Amniotic stem cell (primary cell): ENCODE measurements around the gene CCDC197.

Experiments used
- DNase-seq: peaks from one replicate; lab custom pipeline; 2025; lab: John Stamatoyannopoulos, UW

The CCDC197 gene

DNA sequence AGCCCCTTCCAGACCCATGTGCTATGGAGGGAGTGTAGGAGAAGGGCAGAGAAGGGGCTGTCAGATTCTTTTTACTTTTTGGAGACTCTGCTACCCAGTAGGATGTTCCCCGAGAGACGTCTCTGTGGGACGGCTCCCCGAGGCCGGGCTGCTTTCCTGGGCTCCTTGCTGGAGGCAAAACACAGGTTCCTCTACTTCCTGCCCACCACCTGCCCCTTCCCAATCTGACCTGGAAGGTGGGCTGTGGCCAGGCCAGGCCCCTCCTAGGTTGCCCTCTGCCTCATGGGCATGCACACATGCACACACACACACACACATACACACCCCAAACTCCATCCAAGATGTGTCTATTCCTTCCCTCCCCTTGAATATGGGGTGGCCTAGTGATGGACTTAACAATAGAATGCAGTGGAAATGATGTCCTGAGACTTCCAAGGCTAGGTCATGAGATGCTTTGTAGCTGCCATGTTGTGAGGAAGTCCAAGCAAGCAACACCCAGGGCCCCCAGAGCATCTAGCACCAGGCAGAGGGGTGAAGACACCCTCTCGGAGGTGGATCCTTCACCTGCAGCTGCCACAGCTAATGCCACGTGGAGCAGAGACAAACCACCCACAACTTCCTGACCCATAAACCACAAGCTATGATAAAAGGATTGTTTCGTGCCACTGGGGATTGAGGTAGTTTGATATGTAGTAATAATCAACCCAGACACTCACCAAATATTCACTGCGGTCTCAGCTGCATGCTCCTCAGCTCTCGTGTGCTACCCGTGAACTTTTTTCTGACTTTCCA is 19.1 kb upstream of the CCDC197 start:
- DNase-seq: no peak

DNA sequence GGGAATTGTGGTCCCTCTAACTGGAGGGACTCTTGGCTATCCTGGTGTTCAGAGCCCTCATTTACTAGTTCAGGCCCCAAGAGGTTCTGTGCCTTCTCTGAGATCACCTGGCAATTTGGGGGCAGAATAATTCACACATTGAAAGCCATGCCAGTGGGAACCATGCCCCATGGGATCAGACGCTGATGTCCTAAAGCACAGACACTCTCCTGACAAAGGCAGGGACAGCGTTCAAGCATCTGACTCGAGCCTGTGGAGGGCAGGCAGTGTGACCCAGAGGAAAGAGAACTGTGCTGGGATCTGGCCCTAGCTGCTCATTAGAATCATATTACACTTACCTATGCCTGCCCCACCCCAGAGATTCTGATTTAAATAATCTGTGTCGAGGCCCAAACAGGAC is 18.4 kb upstream of the CCDC197 start:
- no peak for DNase-seq

DNA sequence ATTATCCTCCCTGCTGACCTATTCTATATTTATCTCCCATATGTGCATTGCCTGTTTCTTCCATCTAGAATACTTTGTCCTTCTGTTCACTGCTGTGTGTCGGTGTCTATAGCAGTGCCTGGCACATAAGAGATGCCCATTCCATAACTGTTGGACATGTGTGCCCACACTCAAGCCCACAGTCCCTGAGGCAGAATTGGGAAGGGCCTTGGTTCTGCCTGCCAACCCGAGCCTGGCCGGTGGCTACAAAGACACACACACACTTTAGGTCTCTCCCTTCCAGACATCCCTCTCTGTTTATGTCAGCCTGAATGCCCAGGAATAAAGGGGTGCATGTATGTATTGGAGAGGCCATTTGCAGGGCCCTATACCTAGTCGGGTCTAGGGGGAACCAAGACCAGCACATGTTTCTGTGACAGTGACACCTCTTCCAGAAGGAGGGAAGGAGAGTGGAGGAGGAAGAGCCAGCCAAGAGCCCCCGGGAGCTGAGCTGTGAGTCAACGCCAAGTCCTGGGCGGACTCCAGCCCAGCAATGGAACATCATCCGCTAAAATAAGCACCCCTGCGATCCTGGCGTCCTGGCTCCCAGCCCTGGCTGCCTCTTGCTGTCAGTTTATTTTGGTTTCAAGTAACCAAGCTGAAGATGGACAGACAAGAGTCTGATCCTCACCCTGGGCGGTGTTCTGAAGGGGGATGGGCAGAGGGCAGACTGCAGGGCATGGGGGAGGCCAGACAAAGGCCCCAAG is 16.5 kb upstream of the CCDC197 start:
- DNase-seq: no peak

DNA sequence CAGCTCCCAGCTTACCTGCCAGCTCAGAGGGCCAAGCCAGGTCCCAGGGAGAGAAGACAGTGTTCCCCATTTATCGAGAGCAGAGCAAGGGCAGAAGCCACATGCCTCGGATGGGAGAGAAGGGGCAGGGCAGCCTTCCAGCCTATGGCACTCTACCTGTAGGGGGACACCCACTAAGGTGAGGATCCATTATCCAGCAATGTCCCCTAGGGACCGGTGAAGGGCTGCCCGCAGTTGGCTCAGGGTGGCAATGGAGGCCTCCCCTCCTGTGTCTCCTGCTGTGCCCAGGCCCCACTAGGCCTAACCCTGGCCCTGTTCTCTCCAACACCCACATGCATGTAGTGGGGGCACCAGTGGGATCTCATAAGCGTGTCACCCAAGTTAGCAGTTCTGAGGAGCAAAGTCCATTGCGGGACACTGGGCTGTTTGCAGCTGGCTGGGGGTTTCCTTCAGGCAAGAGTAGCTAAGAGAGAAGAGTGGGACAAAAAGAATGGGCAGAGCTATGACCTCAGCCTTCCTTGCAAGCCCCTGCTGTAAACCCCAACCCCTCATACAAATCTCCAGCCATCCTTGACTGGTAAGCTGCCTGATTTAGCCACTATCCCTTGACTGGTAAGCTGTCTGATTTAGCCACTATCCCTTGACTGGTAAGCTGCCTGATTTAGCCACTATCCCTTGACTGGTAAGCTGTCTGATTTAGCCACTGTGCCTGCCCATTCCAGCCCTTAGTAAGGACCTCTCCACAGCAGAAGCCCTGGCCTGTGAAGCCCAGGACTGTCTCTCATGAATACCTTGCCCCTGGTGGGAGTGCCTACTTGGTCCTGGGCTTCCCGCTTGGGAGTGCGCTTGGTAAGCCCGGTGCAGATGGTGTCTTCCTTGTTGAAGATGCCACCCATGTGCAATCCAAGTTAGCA is 15.5 kb upstream of the CCDC197 start:
- no peak for DNase-seq

DNA sequence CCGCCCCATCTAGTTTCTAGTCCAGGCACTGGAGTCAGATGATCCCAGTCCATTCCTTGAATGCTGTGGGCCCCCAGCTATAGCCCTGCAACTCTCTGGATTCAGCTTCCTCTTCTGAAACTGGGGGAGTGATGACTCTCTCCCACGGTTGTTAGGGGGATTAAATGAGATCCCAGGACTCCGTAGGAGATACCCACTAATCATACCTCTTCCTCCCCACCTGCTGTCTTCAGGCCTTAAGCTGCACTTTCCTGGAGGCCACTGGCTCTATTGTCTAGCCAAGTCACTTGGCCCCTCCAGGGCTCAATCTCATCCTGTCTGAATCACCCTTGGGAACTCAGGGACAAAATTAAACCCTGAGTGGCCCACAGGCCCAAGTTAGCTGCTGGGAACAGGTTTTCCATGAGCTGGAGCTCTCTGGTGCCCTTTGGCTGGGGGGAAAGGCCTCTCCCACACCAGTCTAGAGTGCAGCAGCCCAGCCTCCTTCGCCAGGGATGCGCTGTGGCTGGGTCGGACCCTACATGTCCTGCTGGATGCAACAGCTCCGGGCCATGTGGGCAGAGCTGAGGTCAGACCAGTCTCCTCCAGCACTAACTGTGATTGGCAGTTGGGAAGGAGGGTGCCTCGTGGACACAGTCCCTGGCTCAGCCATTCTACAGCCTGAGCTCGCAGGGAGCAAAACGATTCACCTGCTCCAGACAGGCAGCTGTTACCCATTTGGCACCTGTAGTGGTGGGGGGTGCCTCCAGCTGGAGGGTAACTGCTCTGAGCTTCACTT is 14.7 kb upstream of the CCDC197 start:
- DNase-seq: no peak

DNA sequence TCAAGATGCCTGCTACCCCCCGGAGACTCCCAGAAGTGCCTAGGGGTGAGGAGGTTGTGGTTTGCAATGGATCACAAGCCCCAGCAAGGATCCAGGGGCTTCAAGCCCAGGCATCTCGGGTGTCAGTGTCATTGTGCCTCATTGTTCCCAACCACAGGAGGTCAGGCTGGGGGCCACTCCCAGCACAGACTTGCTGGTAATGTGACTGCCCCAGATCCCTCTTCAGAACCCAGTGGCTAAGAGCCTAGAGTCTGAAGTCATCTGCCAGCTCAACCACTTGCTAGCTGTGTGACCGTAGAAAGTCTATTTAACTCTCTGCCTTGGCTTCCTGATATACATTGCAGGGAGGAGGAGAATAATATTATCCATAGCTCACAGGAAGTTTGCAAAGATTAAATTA is 13.0 kb upstream of the CCDC197 start:
- DNase-seq: no peak

DNA sequence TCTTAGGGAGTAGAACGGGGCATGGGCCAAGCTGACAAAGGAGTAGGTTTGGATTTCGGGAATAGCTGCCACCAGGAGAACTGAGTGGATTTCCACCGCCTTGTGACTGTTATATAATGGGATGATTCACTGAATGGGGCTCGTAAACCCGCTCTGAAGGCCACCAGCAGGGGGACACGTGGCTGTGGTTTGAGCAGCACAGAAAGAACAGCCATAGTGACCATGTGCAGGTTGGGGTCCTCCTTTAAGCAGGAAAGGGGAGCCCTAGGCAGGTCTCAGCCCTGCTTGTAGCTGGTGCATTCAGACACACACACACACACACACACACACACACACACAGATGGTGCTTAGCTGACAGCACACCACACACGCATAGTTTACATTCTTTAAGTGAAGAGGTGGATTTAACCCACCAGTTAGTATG is 12.1 kb upstream of the CCDC197 start:
- peak; percentile 36 for DNase-seq

DNA sequence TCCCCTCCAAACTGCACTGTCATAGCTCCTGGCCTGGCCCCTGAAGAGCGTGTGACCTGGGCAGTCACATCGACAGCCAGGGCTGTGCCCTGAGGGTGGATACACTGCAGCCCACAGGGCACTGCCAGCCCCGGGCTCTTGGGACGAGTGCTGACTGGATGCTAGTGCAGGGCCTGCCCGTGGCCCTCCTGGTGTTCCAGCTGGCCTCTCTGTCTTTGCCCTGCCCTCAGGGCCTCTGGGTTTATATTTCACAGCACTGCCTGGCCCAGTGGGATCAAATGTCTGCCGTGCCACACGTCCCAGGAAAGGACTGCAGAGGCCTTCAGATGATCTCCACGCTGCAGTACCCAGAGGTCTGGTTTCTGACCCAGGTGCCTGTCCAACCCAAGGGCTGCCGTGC is 10.1 kb upstream of the CCDC197 start:
- DNase-seq: no peak

DNA sequence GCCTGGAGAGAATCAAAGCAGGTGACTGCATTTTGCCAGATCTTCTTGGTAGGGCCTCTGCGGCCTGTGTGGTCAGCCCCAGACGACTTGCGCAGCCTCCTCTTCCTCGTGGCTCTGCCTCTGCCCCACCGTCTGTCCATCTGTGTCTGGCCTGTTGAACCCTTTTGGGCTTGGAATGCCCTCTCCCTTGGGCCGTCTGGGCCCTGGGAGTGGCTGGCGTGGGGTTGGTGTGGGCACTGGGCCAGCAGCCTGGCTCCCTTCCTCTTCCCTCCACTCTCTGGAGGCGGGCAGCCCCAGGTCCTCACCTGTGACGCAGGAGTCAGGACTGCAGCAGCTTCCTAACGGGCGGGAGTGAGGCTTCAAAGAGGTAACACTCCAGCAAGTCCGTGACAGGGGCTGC is 9.7 kb upstream of the CCDC197 start:
- no peak for DNase-seq

DNA sequence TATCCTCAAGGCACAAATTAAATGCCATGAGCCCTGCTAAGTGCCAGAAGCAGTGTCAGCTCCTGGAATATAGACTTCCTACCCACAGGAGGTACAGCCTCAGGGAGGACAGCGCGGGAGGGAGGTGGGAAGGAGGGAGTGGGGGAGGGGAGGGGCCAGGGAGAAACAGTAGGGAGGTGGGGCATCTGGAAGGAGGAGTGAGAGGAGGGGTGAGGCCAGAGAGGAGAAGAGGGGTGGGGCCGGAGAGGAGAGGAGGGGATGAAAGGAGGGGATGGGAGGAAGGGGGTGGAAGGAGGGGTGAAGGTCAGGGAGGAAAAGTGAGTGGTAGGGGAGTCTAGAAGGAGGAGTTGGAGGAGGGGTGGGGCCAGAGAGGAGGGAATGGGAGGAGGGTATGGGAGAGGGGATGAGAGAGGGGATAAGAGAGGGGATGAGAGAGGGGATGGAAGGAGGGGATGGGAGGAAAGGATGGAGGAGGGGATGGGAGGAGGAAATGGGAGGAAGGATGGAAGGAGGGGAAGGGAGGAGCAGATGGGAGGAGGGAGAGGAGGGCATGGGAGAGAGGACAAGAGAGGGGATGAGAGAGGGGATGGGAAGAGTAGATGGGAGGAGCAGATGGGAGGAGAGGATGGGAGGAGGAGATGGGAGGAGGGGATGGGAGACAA is 9.2 kb upstream of the CCDC197 start:
- no peak for DNase-seq

DNA sequence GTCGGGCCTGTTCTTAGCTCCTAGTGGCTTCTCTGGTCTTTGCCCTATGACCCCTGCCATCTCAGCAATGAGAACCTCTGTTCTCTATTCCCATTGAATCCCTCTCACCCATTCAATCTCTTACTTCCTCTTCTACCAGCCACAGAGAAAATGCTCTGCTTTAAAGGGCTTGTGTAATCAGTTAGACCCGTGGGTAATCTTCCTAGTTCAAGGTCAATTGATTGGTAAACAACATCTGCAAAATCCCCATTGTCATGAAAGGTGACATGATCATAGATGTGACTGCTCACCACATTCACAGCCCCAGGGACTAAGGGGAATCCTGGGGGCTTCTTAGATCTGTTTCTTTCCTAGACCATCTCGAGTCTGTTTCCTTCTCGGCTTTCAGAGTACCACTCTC is 7.2 kb upstream of the CCDC197 start:
- DNase-seq: no peak

DNA sequence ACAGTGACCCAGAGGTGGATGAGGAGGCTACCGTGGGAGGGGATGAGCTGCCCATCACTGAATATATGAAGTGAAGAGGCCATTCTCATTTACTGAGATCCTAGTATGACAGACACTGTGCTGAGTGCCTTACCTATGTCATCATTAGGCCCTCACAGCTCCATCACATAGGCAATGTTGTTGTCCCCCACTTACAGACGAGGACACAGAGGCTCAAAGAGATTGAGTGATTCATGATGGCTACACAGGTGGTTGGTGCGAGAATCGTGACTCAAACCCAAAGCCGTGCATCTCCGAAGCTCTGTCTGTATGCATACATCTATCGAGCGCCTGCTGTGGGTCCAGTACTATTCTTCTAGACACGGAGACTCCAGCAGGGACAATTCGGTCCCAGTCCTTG is 5.9 kb upstream of the CCDC197 start:
- no peak for DNase-seq

DNA sequence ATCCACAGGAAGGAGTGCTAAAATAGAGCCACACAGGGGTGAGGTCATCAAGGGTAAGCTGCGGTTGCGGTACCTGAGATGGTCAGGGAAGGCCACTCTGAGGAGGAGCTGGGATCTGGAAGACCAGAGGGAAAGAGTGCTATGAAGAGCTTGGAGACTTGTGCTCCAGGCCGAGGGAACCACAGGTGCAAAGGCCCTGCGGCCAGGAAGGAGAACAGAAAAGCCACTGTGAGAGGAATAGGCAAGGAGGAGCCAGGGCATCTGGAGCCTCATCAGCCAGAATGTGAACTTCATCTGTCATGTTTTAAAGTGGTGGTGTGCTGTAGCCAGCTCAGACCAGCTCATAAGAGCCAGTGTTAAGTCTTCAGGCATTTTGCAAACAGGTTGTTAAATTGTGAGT is 5.5 kb upstream of the CCDC197 start:
- DNase-seq: no peak

DNA sequence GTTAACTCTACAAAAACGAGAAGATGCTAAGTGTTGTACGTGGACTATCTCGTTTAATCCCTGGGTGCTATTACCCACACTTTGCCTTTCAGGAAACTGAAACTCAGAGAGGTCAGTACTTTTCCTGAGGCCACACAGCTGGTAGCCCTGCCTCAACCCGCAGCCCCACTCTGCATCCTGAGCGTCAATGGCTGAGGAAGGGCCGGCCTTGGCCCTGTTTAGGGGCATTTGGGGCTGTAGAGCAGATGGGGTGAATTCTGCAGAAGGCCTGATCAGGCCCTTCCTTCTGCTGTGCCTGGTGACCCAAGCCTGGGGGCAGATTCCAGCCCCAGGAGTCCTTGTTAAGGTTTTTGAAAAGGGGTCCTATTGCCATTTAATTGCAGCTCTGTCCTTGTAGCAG is 3.7 kb upstream of the CCDC197 start:
- no peak for DNase-seq

DNA sequence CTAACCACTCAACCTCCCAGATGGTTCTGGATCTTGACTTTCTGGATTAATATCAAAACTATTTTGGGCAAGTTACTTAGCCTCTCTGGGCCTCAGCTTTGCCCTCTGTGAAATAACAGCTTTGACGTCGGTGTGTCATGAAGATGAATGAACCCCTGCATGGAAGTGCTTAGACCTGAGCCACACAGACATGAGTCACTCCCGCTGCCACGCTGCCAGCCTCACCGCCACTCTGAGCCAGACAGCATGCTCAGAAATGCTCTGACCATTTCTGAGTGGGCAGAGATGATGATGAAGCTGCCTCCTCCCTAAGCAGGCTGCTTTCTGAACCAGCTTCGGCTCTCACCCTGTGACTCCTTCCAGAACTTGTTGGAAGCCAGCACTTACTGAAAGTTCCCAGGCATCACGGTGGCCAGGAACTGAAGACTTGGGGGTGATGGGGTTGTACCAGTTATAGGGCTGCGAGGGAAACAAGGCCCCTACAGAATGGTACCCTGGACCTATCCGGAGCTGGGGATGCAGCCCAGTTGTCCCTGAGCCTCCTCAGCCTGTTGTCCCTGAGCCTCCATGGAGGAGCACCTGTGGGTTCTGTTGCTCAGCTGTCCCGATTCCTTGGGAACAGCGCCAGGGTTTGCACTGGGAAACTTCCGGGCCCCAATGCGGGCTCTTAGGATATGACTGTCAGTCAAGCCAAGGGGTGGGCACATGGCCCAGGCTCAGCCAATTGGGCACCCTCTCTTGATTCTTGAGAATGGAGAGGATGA is 2.0 kb upstream of the CCDC197 start:
- DNase-seq: peak; percentile 50

DNA sequence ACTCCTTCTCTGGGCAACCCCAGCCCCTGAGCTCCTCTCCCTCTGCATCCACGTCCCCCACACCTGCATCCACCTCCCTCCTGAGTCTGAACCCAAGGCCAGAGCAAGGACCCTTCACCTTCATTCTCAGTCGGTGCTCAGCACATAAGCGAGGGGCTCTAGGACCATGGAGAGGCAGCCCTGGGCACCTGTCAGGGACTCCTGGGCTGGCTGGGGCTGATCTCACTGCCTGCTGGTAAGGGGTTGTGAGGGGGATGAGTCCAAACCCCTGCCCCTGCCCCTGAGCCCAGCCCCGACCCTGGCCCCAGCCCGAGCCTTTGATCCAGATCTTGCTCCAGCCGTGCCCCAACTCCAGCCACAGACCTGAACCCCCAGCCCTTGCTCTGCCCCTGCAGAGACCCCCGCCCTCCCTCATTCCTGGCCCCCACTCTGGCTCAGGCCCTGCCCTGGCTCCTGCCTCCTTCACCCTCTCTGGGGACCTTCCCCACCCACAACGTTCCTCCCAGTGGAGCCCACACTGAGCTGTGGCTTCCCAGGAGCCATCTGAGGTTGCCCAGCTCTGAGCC is 888 bp upstream of the CCDC197 start:
- DNase-seq: no peak

DNA sequence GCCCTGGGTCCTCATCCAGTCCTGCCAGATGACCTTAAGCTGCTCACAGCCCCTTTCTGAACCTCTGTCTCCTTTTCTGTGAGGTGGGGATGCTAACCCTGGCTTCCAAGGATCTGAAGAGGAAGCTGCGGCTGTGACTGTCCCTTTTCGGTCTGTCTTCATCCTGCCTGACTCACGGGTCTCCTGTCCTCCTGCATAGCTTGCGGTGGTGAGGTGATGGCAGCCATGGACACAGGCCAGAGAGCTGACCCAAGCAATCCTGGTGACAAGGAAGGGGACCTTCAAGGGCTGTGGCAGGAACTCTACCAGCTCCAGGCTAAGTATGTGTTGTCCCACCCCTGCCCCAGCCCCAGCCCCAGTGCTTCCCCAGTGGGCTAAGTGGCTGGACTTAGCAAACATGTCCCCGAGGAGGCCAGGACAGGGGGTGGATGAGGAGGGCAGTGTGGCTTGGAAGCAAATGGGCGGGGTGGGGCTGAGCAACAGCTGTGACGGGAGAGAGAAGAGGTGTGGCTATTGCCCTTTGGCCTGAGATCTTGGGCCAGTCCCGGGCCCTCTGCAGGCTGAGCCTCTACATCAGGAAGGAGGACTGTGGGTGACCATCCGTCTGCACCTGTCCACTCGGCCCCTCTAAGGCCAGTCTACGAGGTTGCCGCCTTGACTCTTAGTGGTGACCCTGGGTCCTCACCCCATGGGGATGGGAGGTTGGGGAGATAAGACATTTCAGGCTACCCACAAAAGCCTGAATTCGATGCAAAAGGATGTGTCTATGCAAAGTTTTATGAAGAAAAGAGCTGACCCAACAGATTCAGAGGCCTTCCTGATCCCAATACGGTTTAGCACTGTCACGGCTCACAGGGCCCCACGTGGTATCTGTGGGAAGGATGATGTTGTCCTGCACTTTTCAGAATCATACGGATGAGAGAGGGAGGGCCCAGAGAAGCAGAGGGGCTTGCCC is 1.1 kb downstream of the CCDC197 start:
- no peak for DNase-seq

DNA sequence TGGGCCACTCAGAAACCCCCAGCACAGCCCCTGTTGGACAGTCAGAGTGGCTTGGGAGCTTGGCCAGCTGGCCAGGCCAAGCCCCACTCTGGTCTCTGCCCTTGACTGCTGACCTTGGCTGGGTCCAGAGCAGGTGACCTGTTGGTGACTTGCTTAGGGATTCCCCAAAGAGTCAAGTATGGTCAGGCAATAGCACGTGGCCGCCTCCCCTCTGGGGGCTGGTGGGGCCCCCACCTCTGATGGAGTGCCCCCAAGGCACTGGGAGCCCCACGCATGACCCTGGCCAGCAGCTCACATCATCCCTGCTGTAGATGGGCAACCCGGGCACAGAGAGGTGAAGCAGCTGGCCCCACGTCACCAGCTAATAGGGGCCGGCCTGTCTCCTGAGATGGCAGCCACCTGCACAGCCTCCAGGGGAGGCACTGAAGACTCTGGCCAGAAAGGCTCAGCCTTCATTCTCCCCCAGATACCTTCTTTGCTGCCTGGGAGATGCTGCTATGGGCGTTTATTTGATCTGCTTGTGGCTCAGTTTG is 1.8 kb downstream of the CCDC197 start:
- no peak for DNase-seq

DNA sequence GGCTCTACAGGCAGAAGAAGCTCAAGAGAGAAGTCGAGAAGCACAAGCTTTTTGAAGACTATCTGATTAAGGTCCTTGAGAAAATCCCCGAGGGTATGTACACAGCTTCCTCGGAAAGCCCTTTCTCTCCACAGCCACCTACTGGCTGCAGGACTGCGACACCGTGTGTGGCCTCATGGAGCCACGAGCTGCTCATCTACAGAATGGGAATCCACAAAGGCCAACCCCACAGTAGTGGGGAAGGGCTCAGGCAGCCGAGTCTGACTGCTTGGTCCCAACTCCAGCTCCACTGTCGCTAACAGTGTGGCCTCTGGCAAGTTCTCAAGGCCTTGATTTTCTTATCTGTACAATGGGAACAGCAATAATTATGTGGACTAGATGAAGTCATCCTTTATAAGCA is 2.5 kb downstream of the CCDC197 start:
- no peak for DNase-seq
